H1 (cell line): Measurements from ENCODE around the gene FZD4. TPM values are rescaled to one million over a fixed set of nuclear protein-coding genes. Genes with fewer than 3 reads are reported as not detected.

Experiments used
- CTCF ChIA-PET: fragments of 300-600 bp; sonication (Branson Sonifier 250); formaldehyde crosslinking; loops from one replicate; lab custom pipeline; 2021; ENCODE audit not compliant: partially characterized antibody; lab: Charles Lee
- POLR2A ChIA-PET: fragments of 300-600 bp; sonication (Branson Sonifier 250); formaldehyde crosslinking; loops from one replicate; lab custom pipeline; 2021; ENCODE audit warnings: inconsistent platforms; ENCODE audit not compliant: partially characterized antibody; lab: Charles Lee
- DNase-seq, 2 experiments: peaks; one replicate each; pipeline versions ENCODE4 v3.0.0 to v3.0.0-alpha.2; 2010 to 2022; ENCODE audit warnings: low spot score in 2 of 2, low read depth in 1 of 2, mixed read lengths in 1 of 2
- FAIRE-seq: peaks from 2 replicates; lab custom pipeline; 2011; peaks lifted over from hg19 to GRCh38; lab: Jason Lieb, UNC
- H2AFZ ChIP-seq: 2 replicates; pipeline ENCODE4 v1.8.1; 2012; ENCODE audit warnings: low read length, inconsistent platforms
- H2AK5ac ChIP-seq: 2 replicates; pipeline ENCODE4 v1.6.1; 2013; ENCODE audit warnings: low read depth, low read length
- H2BK120ac ChIP-seq: replicated peaks from 2 replicates; pipeline ENCODE3; 2013; ENCODE audit warnings: low read depth, low read length, inconsistent platforms
- H2BK12ac ChIP-seq: 2 replicates; pipeline ENCODE4 v1.6.1; 2013; ENCODE audit warnings: low read depth, low read length
- H2BK15ac ChIP-seq: 2 replicates; pipeline ENCODE4 v1.6.1; 2013; ENCODE audit warnings: low read length
- H2BK20ac ChIP-seq: 2 replicates; pipeline ENCODE4 v1.6.1; 2013; ENCODE audit warnings: low read length
- H2BK5ac ChIP-seq: 2 replicates; pipeline ENCODE4 v1.6.1; 2013; ENCODE audit warnings: low read depth, low read length
- H3K14ac ChIP-seq: 2 replicates; pipeline ENCODE4 v1.6.1; 2013; ENCODE audit warnings: inconsistent platforms; ENCODE audit not compliant: insufficient read length
- H3K18ac ChIP-seq: 2 replicates; pipeline ENCODE4 v1.6.1; 2013; ENCODE audit warnings: low read length; ENCODE audit errors: extremely low read depth
- H3K23ac ChIP-seq: 2 replicates; pipeline ENCODE4 v1.6.1; 2013; ENCODE audit warnings: inconsistent platforms; ENCODE audit not compliant: insufficient read length
- H3K23me2 ChIP-seq: 2 replicates; pipeline ENCODE4 v1.6.1; 2013; ENCODE audit warnings: low read depth, low read length
- H3K27ac ChIP-seq: 2 replicates; pipeline ENCODE4 v1.6.1; 2011; ENCODE audit warnings: low read depth, low read length, inconsistent platforms
- H3K27me3 ChIP-seq, 4 experiments: replicated peaks in 1 of 4; 1 replicate in 1 of 4; 2 replicates in 3 of 4; pipeline versions ENCODE4 v1.6.1 to v1.8.1; 2011 to 2013; ENCODE audit warnings: low read length in 3 of 4, mild to moderate bottlenecking in 3 of 4, inconsistent platforms in 2 of 4, mixed read lengths in 2 of 4, moderate library complexity in 1 of 4; ENCODE audit not compliant: control insufficient read depth in 3 of 4, insufficient read depth in 3 of 4; ENCODE audit errors: extremely low read depth in 1 of 4
- H3K36me3 ChIP-seq, 4 experiments: 2 replicates each; pipeline versions ENCODE4 v1.6.1 to v1.8.1; 2011 to 2013; ENCODE audit warnings: mild to moderate bottlenecking in 4 of 4, low read length in 3 of 4, moderate library complexity in 2 of 4, control low read depth in 1 of 4, inconsistent platforms in 1 of 4; ENCODE audit not compliant: insufficient read depth in 4 of 4, control insufficient read depth in 2 of 4
- H3K4ac ChIP-seq: replicated peaks from 2 replicates; pipeline ENCODE3; 2013; ENCODE audit warnings: low read length, low read depth, mixed read lengths, inconsistent platforms; ENCODE audit not compliant: insufficient read length
- H3K4me1 ChIP-seq, 4 experiments: replicated peaks in 1 of 4; 1 replicate in 1 of 4; 2 replicates in 3 of 4; pipeline versions ENCODE4 v1.6.1 to v1.8.1; 2011 to 2013; ENCODE audit warnings: low read length in 3 of 4, inconsistent platforms in 2 of 4, mixed read lengths in 1 of 4; ENCODE audit not compliant: insufficient read depth in 4 of 4, control insufficient read depth in 3 of 4
- H3K4me2 ChIP-seq, 2 experiments: 2 replicates each; pipeline versions ENCODE4 v1.6.1 to v1.8.1; 2011 to 2013; ENCODE audit warnings: low read depth in 2 of 2, low read length in 2 of 2, control low read depth in 1 of 2, inconsistent platforms in 1 of 2, mild to moderate bottlenecking in 1 of 2; ENCODE audit not compliant: insufficient read depth in 1 of 2
- H3K4me3 ChIP-seq, 4 experiments: fragments of 200-600, 300-600 bp in 1 of 4; sonication (generic), shearing (Covaris generic), sonication (Bioruptor Twin) in 1 of 4; 2 replicates each; pipeline versions ENCODE4 v1.5.1 to v1.8.1; 2011 to 2016; ENCODE audit warnings: low read length in 4 of 4, low read depth in 3 of 4, control low read depth in 2 of 4, inconsistent platforms in 2 of 4, mild to moderate bottlenecking in 2 of 4, mixed read lengths in 1 of 4, moderate library complexity in 1 of 4; ENCODE audit not compliant: insufficient read depth in 2 of 4; ENCODE audit errors: extremely low read depth in 1 of 4
- H3K56ac ChIP-seq: replicated peaks from 2 replicates; pipeline ENCODE3; 2013; ENCODE audit warnings: low read depth, mild to moderate bottlenecking, mixed read lengths, low read length, inconsistent platforms; ENCODE audit not compliant: insufficient read length
- H3K79me1 ChIP-seq: 2 replicates; pipeline ENCODE4 v1.6.1; 2013; ENCODE audit warnings: low read depth, low read length, control low read depth
- H3K79me2 ChIP-seq, 2 experiments: 2 replicates each; pipeline versions ENCODE4 v1.6.1 to v1.8.1; 2012 to 2013; ENCODE audit warnings: low read length in 2 of 2, mild to moderate bottlenecking in 2 of 2, inconsistent platforms in 1 of 2; ENCODE audit not compliant: insufficient read depth in 2 of 2, control insufficient read depth in 1 of 2
- H3K9ac ChIP-seq, 4 experiments: replicated peaks in 1 of 4; 1 replicate in 1 of 4; 2 replicates in 3 of 4; pipeline versions ENCODE4 v1.6.1 to v1.8.1; 2011 to 2013; ENCODE audit warnings: low read depth in 3 of 4, low read length in 3 of 4, control low read depth in 2 of 4, mild to moderate bottlenecking in 2 of 4, moderate library complexity in 2 of 4, inconsistent platforms in 1 of 4; ENCODE audit errors: extremely low read depth in 1 of 4
- H3K9me3 ChIP-seq, 2 experiments: 2 replicates each; pipeline versions ENCODE4 v1.6.1 to v1.8.1; 2012 to 2013; ENCODE audit warnings: mild to moderate bottlenecking in 2 of 2, moderate library complexity in 2 of 2, control low read depth in 1 of 2, inconsistent platforms in 1 of 2, low read depth in 1 of 2, low read length in 1 of 2, mixed read lengths in 1 of 2; ENCODE audit not compliant: insufficient read depth in 2 of 2
- H4K20me1 ChIP-seq, 2 experiments: replicated peaks in 1 of 2; 2 replicates each; pipeline versions ENCODE3 to v1.8.1; 2011 to 2013; ENCODE audit warnings: inconsistent platforms in 2 of 2, low read length in 2 of 2, mild to moderate bottlenecking in 1 of 2; ENCODE audit not compliant: insufficient read depth in 2 of 2, control insufficient read depth in 1 of 2
- H4K5ac ChIP-seq: 2 replicates; pipeline ENCODE4 v1.6.1; 2013; ENCODE audit warnings: low read length, low read depth, mixed read lengths, inconsistent platforms; ENCODE audit not compliant: insufficient read length
- H4K8ac ChIP-seq: 2 replicates; pipeline ENCODE4 v1.8.0; 2013; ENCODE audit warnings: mild to moderate bottlenecking, moderate library complexity, low read length, inconsistent platforms; ENCODE audit not compliant: insufficient read depth; ENCODE audit errors: extremely low read depth
- H4K91ac ChIP-seq: replicated peaks from 2 replicates; pipeline ENCODE3; 2013; ENCODE audit warnings: low read length, mixed read lengths, inconsistent platforms; ENCODE audit not compliant: insufficient read length
- HDAC6 ChIP-seq: IDR thresholded peaks from one replicate; pipeline ENCODE4 v1.7.1; 2012; ENCODE audit warnings: low read depth, mild to moderate bottlenecking, inconsistent platforms, low read length, moderate library complexity
- NRF1 ChIP-seq: IDR thresholded peaks from 2 replicates; pipeline ENCODE4 v1.6.1; 2011; ENCODE audit warnings: mild to moderate bottlenecking, low read depth, low read length, improper control_type of control experiment
- YY1 ChIP-seq: IDR thresholded peaks from 2 replicates; pipeline ENCODE4 v1.6.1; 2011; ENCODE audit warnings: low read depth, mild to moderate bottlenecking, low read length
- WGBS, 2 experiments: shearing (Covaris generic) in 1 of 2; methylation state at CpG; one replicate each; pipeline versions ENCODE4 v1.1.6 to v1.1.7; 2013 to 2015; ENCODE audit warnings: low lambda C conversion rate in 2 of 2, mixed read lengths in 2 of 2, inconsistent platforms in 1 of 2, low coverage in 1 of 2, missing lambda C conversion rate in 1 of 2; ENCODE audit not compliant: insufficient replicate concordance in 2 of 2, insufficient coverage in 1 of 2, insufficient read length in 1 of 2; ENCODE audit errors: extremely low coverage in 1 of 2, missing lambda C conversion rate in 1 of 2; 5-methylcytosine and 5-hydroxymethylcytosine counted together
- polyA plus RNA-seq, 7 experiments: library from polyadenylated mRNA; depleted of rRNA in 3 of 7; stranded (reverse) in 5 of 7; unstranded in 2 of 7; fragments of >200 nt in 5 of 7; fragments of 200-250 nt in 2 of 7; gene quantifications; 1 replicate in 5 of 7; 2 replicates in 1 of 7; 4 replicates in 1 of 7; pipeline versions ENCODE4 v1.2.1 to v1.2.3, GENCODE V29; 2011 to 2013; ENCODE audit warnings: missing spikeins in 2 of 7, mixed read lengths in 2 of 7
- total RNA-seq: library from RNA; stranded (reverse); fragmentation: NEBNext Ultra II Directional; extraction: Animal tissue kit (Norgen Biotek cat#: 25700); gene quantifications from 2 replicates; pipeline ENCODE4 v1.2.1, GENCODE V29; 2021
- TF ChIP-seq, protein P1 (sequence below), 3 experiments: IDR thresholded peaks; 1 replicate in 2 of 3; 2 replicates in 1 of 3; pipeline versions ENCODE4 v1.5.1 to v1.6.1; 2011; ENCODE audit warnings: low read length in 3 of 3, mild to moderate bottlenecking in 3 of 3, inconsistent platforms in 2 of 3, low read depth in 1 of 3, moderate library complexity in 1 of 3; ENCODE audit not compliant: insufficient read depth in 1 of 3; ENCODE audit errors: control extremely low read depth in 1 of 3

Gene FZD4
- total and polyA plus RNA-seq, 2 of the 8 experiments (the other 6 are each of a cell fraction or from before 2014, with no cell fraction given): 3.1 to 7.1 TPM

DNA sequence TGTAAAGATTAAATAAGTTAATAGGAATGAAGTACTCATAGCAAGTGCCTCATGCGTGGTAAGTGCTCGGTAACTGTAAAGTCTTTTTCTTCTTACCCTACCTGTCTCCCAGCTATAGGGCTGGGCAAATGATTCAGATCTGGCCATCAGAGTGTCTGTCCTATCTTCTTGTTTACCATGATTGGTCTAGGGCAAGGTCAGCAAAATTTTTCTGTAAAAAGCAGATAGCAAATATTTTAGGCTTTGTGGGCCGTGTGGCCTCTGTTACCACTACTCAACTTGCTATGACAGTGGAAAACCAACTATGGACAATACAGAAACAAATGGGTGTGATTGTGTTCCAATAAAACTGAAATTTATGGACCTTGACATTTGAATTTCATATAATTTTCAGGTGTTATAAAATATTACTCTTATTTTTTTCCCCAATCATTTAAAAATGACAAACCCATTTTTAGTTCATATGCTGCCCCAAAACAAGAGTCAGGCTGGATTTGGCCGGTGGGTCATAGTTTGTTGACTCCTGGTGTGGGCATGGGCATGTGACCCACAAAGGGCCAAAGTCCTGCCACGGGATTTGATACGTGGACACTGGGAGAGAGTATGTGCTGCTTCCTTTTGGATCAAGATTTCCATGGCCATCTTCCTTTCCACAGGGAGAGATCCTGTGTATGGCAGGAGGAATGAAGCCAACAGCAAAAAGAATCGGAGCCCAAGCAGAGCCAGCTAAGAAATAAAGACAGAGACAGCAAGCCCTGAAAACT, 26.8 kb upstream of the FZD4 start:
- H3K9ac ChIP-seq: peak overlapping the region in 1 of 4 experiments; percentile 34; a peak in 1 of 7 replicates
- no peak overlapping the region for H2BK15ac ChIP-seq
- no peak overlapping the region for H3K27ac ChIP-seq
- H2BK12ac ChIP-seq: no peak overlapping the region
- H3K4me1 ChIP-seq: no peaks in the 10 kb centered on the region
- no peak overlapping the region for H2BK5ac ChIP-seq
- ChIA-PET POLR2A (no interaction called here), CTCF (interaction anchor here (0.6 to 5.3 kb wide), 10 partner anchors 8 to 308 kb away, joined by 3 to 25 read pairs (median 4); no protein-coding TSS in a partner anchor)
- H3K56ac ChIP-seq: no peak overlapping the region
- no peak for FAIRE-seq
- H2BK120ac ChIP-seq: no peak overlapping the region
- H3K79me2 ChIP-seq: no peaks in the 10 kb centered on the region
- H2BK20ac ChIP-seq: no peak overlapping the region
- H3K36me3 ChIP-seq: no peaks in the 10 kb centered on the region
- H3K27me3 ChIP-seq: no peaks in the 10 kb centered on the region
- H3K23me2 ChIP-seq: no peaks in the 10 kb centered on the region
- no peak overlapping the region for H3K4me3 ChIP-seq
- WGBS, 2 experiments: 88% methylated on average over 7 of the region's 7 CpGs; no CpG with 5 or more reads in 1 of the 2 experiments
- H2AFZ ChIP-seq: no peak overlapping the region
- no peak overlapping the region for H2AK5ac ChIP-seq
- no peak overlapping the region for H4K91ac ChIP-seq
- H4K8ac ChIP-seq: no peak overlapping the region
- no peaks in the 10 kb centered on the region for H3K79me1 ChIP-seq
- H3K4ac ChIP-seq: no peak overlapping the region
- no peak overlapping the region for H3K23ac ChIP-seq
- H4K20me1 ChIP-seq: no peaks in the 10 kb centered on the region
- H3K9me3 ChIP-seq: no peaks in the 10 kb centered on the region
- DNase-seq: no peak
- H4K5ac ChIP-seq: no peak overlapping the region
- no peak overlapping the region for H3K14ac ChIP-seq
- H3K18ac ChIP-seq: no peak overlapping the region
- H3K4me2 ChIP-seq: no peak overlapping the region
- no peak for TF ChIP-seq NRF1
- no peak for TF ChIP-seq HDAC6
- TF ChIP-seq, protein P1, sequence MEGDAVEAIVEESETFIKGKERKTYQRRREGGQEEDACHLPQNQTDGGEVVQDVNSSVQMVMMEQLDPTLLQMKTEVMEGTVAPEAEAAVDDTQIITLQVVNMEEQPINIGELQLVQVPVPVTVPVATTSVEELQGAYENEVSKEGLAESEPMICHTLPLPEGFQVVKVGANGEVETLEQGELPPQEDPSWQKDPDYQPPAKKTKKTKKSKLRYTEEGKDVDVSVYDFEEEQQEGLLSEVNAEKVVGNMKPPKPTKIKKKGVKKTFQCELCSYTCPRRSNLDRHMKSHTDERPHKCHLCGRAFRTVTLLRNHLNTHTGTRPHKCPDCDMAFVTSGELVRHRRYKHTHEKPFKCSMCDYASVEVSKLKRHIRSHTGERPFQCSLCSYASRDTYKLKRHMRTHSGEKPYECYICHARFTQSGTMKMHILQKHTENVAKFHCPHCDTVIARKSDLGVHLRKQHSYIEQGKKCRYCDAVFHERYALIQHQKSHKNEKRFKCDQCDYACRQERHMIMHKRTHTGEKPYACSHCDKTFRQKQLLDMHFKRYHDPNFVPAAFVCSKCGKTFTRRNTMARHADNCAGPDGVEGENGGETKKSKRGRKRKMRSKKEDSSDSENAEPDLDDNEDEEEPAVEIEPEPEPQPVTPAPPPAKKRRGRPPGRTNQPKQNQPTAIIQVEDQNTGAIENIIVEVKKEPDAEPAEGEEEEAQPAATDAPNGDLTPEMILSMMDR (IDR thresholded peaks at IDR 0.05; ENCODE audit: control extremely low read depth in 1 of 3, insufficient read depth in 1 of 3, low read depth in 1 of 3, low read length in 3 of 3): no peak
- TF ChIP-seq YY1: no peak
